Putamen (tissue), 1 donor: ENCODE measurements around the gene PRKG2.

Source experiments
- DNase-seq: peaks from one replicate; pipeline ENCODE4 v3.0.0-alpha.2; 2016; ENCODE audit warnings: low spot score

PRKG2 gene

DNA sequence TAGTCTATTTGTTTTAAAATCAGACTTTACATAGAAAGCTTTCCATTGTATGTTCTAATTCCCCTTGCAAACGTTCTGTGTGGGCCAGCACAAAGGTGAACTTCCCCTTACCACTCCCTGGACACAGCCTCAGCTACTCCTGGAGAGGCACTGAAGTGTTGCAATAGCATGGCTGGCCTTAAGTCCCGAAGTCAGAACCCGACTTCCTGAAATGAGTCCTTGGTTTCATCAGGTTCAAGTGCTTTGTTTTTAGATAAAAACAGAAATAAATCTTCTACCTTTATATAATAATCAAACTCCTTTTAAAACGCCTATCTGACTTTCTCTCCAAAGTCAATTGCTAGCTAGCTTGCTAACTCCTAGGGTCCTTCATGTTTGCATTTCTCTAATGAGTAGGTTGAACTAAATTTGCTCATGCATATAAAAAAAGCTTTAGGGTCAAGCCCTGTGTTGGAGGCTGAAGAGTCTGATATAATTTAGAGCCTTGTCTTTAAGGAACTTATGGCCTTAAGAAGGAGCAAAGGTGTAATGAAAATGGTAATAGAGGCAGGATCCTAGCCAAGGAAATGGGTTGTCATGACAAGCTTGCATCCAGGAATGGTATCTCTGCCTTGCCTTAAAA is 175.6 kb downstream of the PRKG2 start:
- no peak for DNase-seq

DNA sequence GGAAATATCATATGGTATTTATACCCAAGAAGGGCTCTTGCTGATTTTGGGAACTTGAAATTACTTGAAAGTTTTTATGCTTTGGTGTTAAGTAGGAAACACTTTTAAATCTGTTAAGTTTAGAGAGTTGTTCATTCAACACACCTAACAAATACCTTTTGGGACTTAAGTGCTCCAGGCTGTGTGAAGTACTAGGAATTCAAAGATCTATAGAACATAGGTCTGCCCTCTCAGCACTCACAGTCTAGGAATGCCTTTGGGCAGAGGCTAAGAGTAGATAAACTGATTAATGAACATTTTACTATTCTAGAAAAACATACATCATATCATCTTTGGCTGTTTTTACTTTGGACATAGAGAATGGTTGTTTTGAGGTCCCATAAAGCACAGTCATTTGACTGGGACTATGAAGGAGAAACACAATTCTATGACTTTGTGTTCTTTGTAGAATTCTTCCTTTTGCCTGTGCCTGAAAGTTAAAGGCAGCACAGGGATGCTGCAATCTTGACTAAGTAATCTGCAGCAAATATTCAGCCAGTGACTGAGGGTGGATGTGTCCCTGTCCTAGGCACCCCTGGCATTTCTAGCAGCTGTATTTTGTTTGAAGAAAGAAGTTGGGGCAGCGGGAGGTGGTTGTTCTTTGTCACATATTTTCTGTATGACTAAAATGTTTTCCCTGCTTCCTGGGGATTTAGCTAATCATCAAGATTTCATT is 176.2 kb downstream of the PRKG2 start:
- no peak for DNase-seq
